ENCODE data around the gene CTNNB1. TPM values are rescaled to one million over a fixed set of nuclear protein-coding genes. Genes with fewer than 3 reads are reported as not detected.

Gene CTNNB1
- 100 to 1,000 TPM; 131 to 132 TPM for total RNA-seq

- Mint-ChIP-seq H3K27me3 (peaks cover 4% of the 10 kb centered on the region), H3K27ac (peak within 1 kb of the TSS; percentile 93), H3K4me3 (peak within 1 kb of the TSS; percentile 84), H3K4me1 (ENCODE audit: low read depth) (peaks cover 28% of the 10 kb centered on the region), H3K36me3 (peaks cover 10% of the 10 kb centered on the region), H3K9me3 (no peaks in the 10 kb centered on the region)
- peak; percentile 92 for DNase-seq
- ChIA-PET CTCF (interaction anchor here (0.7 to 1.7 kb wide), 5 partner anchors 9 to 188 kb away, joined by 3 to 6 read pairs (median 3); no protein-coding TSS in a partner anchor), POLR2A (interaction anchor here (0.5 to 3.5 kb wide), 20 partner anchors 8 to 1303 kb away, joined by 3 to 34 read pairs (median 4); partner anchors contain the start of genes RPL14 and VIPR1)
- intact Hi-C loops (cut with micrococcal nuclease): loop anchor here (1.0 to 10.0 kb wide), 4 partner anchors 11 to 887 kb away; no protein-coding TSS in a partner anchor
Observed at GRCh38 chr3:41198950-41199865, at the start of gene CTNNB1. Gene CTNNB1, plus strand, starts transcription at chr3:41199505. Its CDS starts 24,564 bp downstream, at chr3:41224069.

GRCh38 chr3:41155834-41156233 lies 43.5 kb upstream of the CTNNB1 start:
- H3K9me3 Mint-ChIP-seq: no peaks in the 10 kb centered on the region
- no peak for DNase-seq
- peaks cover 19% of the 10 kb centered on the region for H3K4me1 Mint-ChIP-seq (ENCODE audit: low read depth)
- H3K4me3 Mint-ChIP-seq: no peak overlapping the region
- ChIA-PET POLR2A (no interaction called here), CTCF (no interaction called here)
- no peaks in the 10 kb centered on the region for H3K36me3 Mint-ChIP-seq
- no peaks in the 10 kb centered on the region for H3K27me3 Mint-ChIP-seq
- intact Hi-C loops (cut with micrococcal nuclease): no loop called here
- no peak overlapping the region for H3K27ac Mint-ChIP-seq

GRCh38 chr3:41158947-41159346 lies 40.4 kb upstream of the CTNNB1 start:
- H3K27ac Mint-ChIP-seq: no peak overlapping the region
- peak; percentile 26 for DNase-seq
- ChIA-PET CTCF (no interaction called here), POLR2A (no interaction called here)
- peaks cover 19% of the 10 kb centered on the region for H3K4me1 Mint-ChIP-seq (ENCODE audit: low read depth)
- H3K4me3 Mint-ChIP-seq: no peak overlapping the region
- H3K9me3 Mint-ChIP-seq: no peaks in the 10 kb centered on the region
- intact Hi-C loops (cut with micrococcal nuclease): loop anchor here (1.0 kb wide), 1 partner anchor 42 kb away; no protein-coding TSS in a partner anchor
- H3K27me3 Mint-ChIP-seq: no peaks in the 10 kb centered on the region
- no peaks in the 10 kb centered on the region for H3K36me3 Mint-ChIP-seq

- Mint-ChIP-seq H3K36me3 (no peaks in the 10 kb centered on the region), H3K9me3 (no peaks in the 10 kb centered on the region), H3K4me1 (ENCODE audit: low read depth) (peaks cover 19% of the 10 kb centered on the region), H3K4me3 (no peak overlapping the region), H3K27me3 (no peaks in the 10 kb centered on the region), H3K27ac (no peak overlapping the region)
- CTCF ChIA-PET: no interaction called here
- POLR2A ChIA-PET: no interaction called here
- peak; percentile 11 for DNase-seq
- intact Hi-C loops (cut with micrococcal nuclease): loop anchor here (1.0 to 2.0 kb wide), 2 partner anchors 29 to 42 kb away; no protein-coding TSS in a partner anchor
Observed at GRCh38 chr3:41159588-41160189, 39.6 kb upstream of the CTNNB1 start.

- intact Hi-C loops (cut with micrococcal nuclease): no loop called here
- H3K27me3 Mint-ChIP-seq: peaks cover 1% of the 10 kb centered on the region
- no peaks in the 10 kb centered on the region for H3K36me3 Mint-ChIP-seq
- no peak overlapping the region for H3K4me3 Mint-ChIP-seq
- no peak overlapping the region for H3K27ac Mint-ChIP-seq
- no peak for DNase-seq
- ChIA-PET CTCF (no interaction called here), POLR2A (no interaction called here)
- H3K9me3 Mint-ChIP-seq: no peaks in the 10 kb centered on the region
- peaks cover 23% of the 10 kb centered on the region for H3K4me1 Mint-ChIP-seq (ENCODE audit: low read depth)
Observed at GRCh38 chr3:41162541-41162940, 36.8 kb upstream of the CTNNB1 start.

GRCh38 chr3:41163006-41163405 lies 36.3 kb upstream of the CTNNB1 start:
- H3K4me3 Mint-ChIP-seq: no peak overlapping the region
- no peaks in the 10 kb centered on the region for H3K36me3 Mint-ChIP-seq
- no peaks in the 10 kb centered on the region for H3K9me3 Mint-ChIP-seq
- H3K4me1 Mint-ChIP-seq (ENCODE audit: low read depth): peaks cover 27% of the 10 kb centered on the region
- ChIA-PET CTCF (no interaction called here), POLR2A (no interaction called here)
- peaks cover 5% of the 10 kb centered on the region for H3K27me3 Mint-ChIP-seq
- H3K27ac Mint-ChIP-seq: no peak overlapping the region
- DNase-seq: no peak
- intact Hi-C loops (cut with micrococcal nuclease): no loop called here

GRCh38 chr3:41163421-41163820 lies 35.9 kb upstream of the CTNNB1 start:
- peaks cover 30% of the 10 kb centered on the region for H3K4me1 Mint-ChIP-seq (ENCODE audit: low read depth)
- no peak for DNase-seq
- H3K36me3 Mint-ChIP-seq: no peaks in the 10 kb centered on the region
- intact Hi-C loops (cut with micrococcal nuclease): no loop called here
- no peak overlapping the region for H3K27ac Mint-ChIP-seq
- no peak overlapping the region for H3K4me3 Mint-ChIP-seq
- H3K9me3 Mint-ChIP-seq: no peaks in the 10 kb centered on the region
- ChIA-PET CTCF (no interaction called here), POLR2A (no interaction called here)
- H3K27me3 Mint-ChIP-seq: peaks cover 5% of the 10 kb centered on the region

- no peak for DNase-seq
- Mint-ChIP-seq H3K27ac (no peak overlapping the region), H3K4me3 (no peak overlapping the region), H3K9me3 (no peaks in the 10 kb centered on the region), H3K4me1 (ENCODE audit: low read depth) (peaks cover 18% of the 10 kb centered on the region), H3K36me3 (no peaks in the 10 kb centered on the region), H3K27me3 (peaks cover 11% of the 10 kb centered on the region)
- ChIA-PET POLR2A (no interaction called here), CTCF (no interaction called here)
- intact Hi-C loops (cut with micrococcal nuclease): no loop called here
Observed at GRCh38 chr3:41164777-41165176, 34.5 kb upstream of the CTNNB1 start.

GRCh38 chr3:41167722-41168497 lies 31.4 kb upstream of the CTNNB1 start:
- Mint-ChIP-seq H3K27me3 (peaks cover 11% of the 10 kb centered on the region), H3K4me1 (ENCODE audit: low read depth) (peaks cover 13% of the 10 kb centered on the region), H3K4me3 (no peak overlapping the region), H3K27ac (no peak overlapping the region), H3K9me3 (no peaks in the 10 kb centered on the region), H3K36me3 (no peaks in the 10 kb centered on the region)
- intact Hi-C loops (cut with micrococcal nuclease): no loop called here
- ChIA-PET CTCF (no interaction called here), POLR2A (no interaction called here)
- DNase-seq: no peak

GRCh38 chr3:41169023-41169422 lies 30.3 kb upstream of the CTNNB1 start:
- Mint-ChIP-seq H3K4me1 (ENCODE audit: low read depth) (peaks cover 13% of the 10 kb centered on the region), H3K27me3 (peaks cover 11% of the 10 kb centered on the region), H3K4me3 (no peak overlapping the region), H3K36me3 (no peaks in the 10 kb centered on the region), H3K27ac (no peak overlapping the region), H3K9me3 (no peaks in the 10 kb centered on the region)
- POLR2A ChIA-PET: no interaction called here
- intact Hi-C loops (cut with micrococcal nuclease): no loop called here
- no peak for DNase-seq
- CTCF ChIA-PET: no interaction called here

- POLR2A ChIA-PET: no interaction called here
- H3K4me1 Mint-ChIP-seq (ENCODE audit: low read depth): no peaks in the 10 kb centered on the region
- peaks cover 12% of the 10 kb centered on the region for H3K27me3 Mint-ChIP-seq
- intact Hi-C loops (cut with micrococcal nuclease): no loop called here
- no peaks in the 10 kb centered on the region for H3K9me3 Mint-ChIP-seq
- H3K27ac Mint-ChIP-seq: no peak overlapping the region
- CTCF ChIA-PET: interaction anchor here (0.6 kb wide), 1 partner anchor 48 kb away, joined by 3 read pairs; no protein-coding TSS in a partner anchor
- H3K36me3 Mint-ChIP-seq: no peaks in the 10 kb centered on the region
- DNase-seq: no peak
- no peak overlapping the region for H3K4me3 Mint-ChIP-seq
Observed at GRCh38 chr3:41173926-41174885, 25.1 kb upstream of the CTNNB1 start.
